Bone marrow (tissue), 2 donors: ENCODE data around the gene DDR2.
"Not testable (repeated sequence)": the region's sequence is repeated elsewhere in the genome, so short reads cannot be mapped to it uniquely, and the experiment has no call there.

Source experiments
- DNase-seq, 2 donors: peaks; one replicate each; lab custom pipeline; 2025; lab: John Stamatoyannopoulos, UW

DDR2 gene

DNA sequence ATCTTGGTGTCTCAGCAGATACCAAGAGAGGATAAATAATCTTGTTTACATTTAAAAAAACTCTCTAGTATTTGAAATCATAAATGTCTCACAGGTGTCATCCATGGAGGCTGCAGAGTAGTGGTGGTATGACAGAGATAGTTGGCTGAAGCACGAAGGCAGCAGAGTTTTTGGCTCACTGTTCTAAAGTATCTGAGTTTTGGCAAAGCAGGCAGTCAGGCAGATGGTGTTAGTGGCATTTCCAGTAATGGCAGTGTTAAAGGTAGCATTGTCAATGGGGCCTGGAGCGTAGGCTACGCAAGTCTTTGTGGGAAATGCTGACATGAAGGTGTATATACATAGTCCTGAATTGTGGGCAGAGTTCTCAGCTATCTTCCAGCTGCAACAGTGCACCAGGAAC, 89.8 kb downstream of the DDR2 start:
- DNase-seq = no peak

DNA sequence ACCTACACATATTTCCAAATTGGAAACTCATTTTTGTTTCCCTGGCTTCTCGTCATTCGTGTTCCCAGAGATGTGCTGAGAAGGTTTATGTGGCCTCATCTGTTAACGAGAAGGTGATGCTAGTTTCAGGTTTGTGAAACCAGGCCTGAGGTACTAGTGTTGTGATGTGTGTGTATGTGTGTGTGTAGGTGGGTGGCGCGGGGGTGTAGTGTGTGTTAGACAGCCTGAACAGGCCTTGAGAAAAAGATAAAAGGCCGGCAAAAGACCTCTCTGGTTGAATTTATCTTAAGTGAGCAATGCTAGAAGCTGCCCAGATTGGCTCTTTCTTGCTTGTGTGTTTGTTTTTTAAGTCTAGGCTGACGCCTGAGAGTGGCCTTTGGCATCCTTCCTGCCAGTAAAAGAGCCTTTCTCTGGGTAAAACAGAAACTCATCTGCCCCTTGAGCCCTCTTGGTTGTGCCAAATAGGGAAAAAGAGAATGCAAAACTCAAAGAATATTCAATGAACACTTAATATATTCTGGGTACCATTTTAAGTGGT, 92.4 kb downstream of the DDR2 start:
- no peak for DNase-seq

DNA sequence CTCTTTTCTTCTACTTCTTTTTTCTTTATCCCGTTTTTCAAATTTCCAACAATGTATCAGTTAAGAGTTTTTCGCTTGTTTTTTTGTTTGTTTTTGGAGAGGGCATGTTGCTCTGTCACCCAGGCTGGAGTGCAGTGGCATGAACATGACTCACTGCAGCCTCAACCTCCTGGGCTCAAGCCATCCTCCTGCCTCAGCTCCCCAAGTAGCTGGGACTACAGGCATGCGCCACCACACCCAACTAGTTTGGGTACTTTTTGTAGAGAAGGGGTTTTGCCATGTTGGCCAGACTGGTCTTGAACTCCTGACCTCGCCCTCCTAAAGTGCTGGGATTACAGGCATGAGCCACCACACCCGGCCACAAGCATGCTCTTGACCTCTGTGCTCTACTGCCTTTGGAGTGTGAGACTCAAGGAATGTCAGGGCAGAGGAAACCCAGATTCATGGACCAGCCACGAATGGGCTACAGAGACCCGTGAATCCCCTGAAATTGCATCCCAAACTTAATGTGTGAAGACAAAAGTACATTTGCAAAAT, 93.1 kb downstream of the DDR2 start:
- DNase-seq = no peak

- DNase-seq = no peak
Measured at GRCh38 chr1:162726555-162726954, 94.3 kb downstream of the DDR2 start.

GRCh38 chr1:162727493-162727892, 95.2 kb downstream of the DDR2 start:
- DNase-seq = not testable (repeated sequence)

DNA sequence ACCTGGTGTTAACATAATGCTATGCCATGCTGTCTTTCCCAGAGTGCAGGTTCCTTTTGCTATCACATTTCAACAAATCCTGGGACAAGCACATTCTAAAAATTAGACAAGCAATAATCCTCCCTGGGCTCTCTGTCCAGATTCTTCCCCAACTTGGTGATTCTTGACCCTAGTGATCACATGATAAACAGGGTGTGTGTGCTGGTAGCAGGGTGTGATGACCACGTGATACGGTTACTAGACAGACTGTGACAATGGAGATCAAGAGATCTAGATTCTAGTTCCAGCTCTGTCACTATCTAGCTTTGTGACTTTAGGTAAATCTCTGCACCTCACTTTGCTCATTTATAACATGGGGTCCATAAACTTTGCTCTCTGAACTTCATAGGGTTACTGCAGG, 96.3 kb downstream of the DDR2 start:
- DNase-seq = no peak

DNA sequence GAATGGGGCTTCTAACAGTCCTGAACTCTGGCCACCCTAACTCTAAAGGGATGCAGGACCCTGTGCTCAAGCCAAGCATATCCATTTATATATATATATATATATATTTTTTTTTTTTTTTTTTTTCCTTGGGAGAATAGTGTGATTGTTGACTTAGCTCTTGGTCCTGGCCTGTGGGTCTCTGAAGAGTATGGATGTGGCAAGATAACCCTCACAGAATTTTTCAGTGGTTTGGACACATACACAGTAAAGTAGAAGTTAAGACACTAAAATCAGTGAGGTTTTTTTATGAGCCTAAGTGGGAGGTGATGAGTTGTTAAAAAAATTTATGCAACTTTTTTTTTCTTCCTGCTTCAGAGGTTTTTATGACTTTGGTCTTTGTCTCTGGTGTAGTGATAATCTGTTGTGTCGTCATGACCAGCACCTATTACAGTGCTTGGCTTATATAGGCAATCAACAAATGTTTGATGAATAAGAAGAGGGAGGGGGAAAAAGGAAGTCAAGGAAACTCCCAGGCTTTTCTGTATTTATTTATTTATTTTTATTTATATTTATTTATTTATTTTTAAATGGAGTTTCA, 97.0 kb downstream of the DDR2 start:
- DNase-seq = not testable (repeated sequence)

GRCh38 chr1:162732094-162732493, 99.8 kb downstream of the DDR2 start:
- DNase-seq = no peak

- no peak for DNase-seq
Measured at GRCh38 chr1:162732566-162733335, 100.5 kb downstream of the DDR2 start.

GRCh38 chr1:162733336-162733590, 101.0 kb downstream of the DDR2 start:
- no peak for DNase-seq

GRCh38 chr1:162734047-162734446, 101.8 kb downstream of the DDR2 start:
- no peak for DNase-seq

- no peak for DNase-seq
Measured at GRCh38 chr1:162736184-162736583, 103.9 kb downstream of the DDR2 start.

GRCh38 chr1:162736633-162737067, 104.4 kb downstream of the DDR2 start:
- DNase-seq = no peak

GRCh38 chr1:162740755-162741154, 108.5 kb downstream of the DDR2 start:
- no peak for DNase-seq

GRCh38 chr1:162741574-162741973, 109.3 kb downstream of the DDR2 start:
- no peak for DNase-seq

- not testable (repeated sequence) for DNase-seq
Measured at GRCh38 chr1:162746264-162746942, 114.1 kb downstream of the DDR2 start.

GRCh38 chr1:162753001-162753658, 120.9 kb downstream of the DDR2 start:
- DNase-seq = no peak

DNA sequence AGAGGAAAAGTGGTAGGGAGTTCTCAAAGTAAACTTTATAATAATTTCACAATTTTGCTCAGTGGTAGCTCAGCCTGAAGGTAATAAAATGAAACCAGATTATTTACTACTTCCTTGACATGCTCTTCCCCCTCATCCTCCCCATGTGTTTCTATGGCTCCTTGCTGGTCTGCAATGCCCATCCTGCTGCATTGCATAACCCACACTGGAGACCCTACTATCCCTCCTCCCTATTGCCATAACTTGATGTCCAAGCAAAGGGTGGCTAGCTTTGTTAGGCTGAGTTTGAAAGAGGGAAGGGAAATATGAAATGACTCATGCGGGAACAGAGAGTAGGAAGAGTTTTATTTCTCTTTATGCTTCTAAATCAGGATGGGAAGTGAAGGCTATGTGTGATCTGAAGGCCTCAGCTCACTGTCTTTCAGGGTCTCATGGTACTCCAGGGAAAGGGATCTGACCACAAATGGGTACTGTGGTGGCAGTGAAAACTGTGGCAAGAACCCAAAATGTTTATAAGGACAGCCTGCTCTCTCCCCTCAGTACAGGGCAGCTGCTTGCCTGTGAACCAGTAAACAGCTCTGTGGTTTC, 121.8 kb downstream of the DDR2 start:
- no peak for DNase-seq

- no peak for DNase-seq
Measured at GRCh38 chr1:162755306-162755705, 123.0 kb downstream of the DDR2 start.

DNA sequence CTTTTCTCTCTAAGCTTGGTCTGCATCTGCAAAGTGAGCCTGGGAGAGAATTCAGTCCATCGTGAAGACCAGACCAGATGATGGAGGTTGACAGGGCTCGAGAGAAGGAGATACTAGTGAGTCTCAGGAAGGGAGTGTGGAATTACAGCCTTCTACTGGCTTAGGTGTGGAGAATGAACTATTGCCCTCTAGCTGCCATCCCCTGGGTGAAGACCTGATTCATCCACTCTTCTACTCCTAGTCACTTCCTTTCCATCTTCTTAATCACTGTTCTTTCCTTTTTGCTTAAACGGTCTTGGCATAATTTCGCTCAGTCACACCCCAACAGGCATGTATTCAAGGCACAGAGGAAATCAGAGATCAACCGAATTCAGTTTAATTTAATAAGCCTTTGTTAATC, 124.3 kb downstream of the DDR2 start:
- DNase-seq = no peak

DNA sequence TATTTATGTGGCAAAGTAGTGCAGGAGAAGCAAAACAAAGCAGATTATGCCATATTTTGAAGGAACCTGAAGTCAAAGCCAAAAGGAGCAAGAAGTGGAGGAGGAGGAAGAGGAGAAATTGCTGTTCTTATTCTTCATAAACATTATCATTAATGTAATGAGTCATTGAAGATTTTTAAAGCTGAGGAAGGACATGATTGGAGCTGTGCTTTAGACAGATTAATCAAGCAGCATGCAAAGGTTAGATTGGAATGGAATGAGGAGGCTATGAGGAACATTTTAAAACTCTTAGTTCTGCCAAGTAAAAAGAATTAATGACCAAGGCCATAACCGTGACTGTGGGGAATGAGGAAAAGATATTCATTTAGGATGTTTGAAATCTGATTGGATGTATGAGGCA, 125.2 kb downstream of the DDR2 start:
- DNase-seq = no peak

GRCh38 chr1:162765788-162766187, 133.5 kb downstream of the DDR2 start:
- no peak for DNase-seq
